ENCODE data around the gene SLC8A1.

GRCh38 chr2:40321016-40321623 lies 130.8 kb downstream of the SLC8A1 start:
- no peak for TF ChIP-seq POLR2A (IDR thresholded peaks at IDR 0.05; ENCODE audit: low read length)
- TF ChIP-seq GATA1 (IDR thresholded peaks at IDR 0.05; ENCODE audit: low read depth, low read length), result no peak

All from erythroblast (primary cell).